Ishikawa (cell line): Measurements from ENCODE around the gene RIMBP2.

ENCODE experiments used
- CEBPB ChIP-seq: IDR thresholded peaks from 2 replicates; pipeline ENCODE4 v1.6.1; 2012
- CREB1 ChIP-seq: IDR thresholded peaks from 2 replicates; pipeline ENCODE4 v1.6.1; 2012; ENCODE audit warnings: low read depth
- EGR1 ChIP-seq: IDR thresholded peaks from 2 replicates; pipeline ENCODE4 v1.6.1; 2012
- EP300 ChIP-seq: IDR thresholded peaks from 2 replicates; pipeline ENCODE4 v1.6.1; 2012; ENCODE audit warnings: borderline replicate concordance
- FOXM1 ChIP-seq: IDR thresholded peaks from 2 replicates; pipeline ENCODE4 v1.6.1; 2012; ENCODE audit warnings: low read depth, borderline replicate concordance
- MAX ChIP-seq: IDR thresholded peaks from 2 replicates; pipeline ENCODE4 v1.6.1; 2012
- NFIC ChIP-seq: IDR thresholded peaks from 2 replicates; pipeline ENCODE4 v1.6.1; 2012
- RAD21 ChIP-seq: IDR thresholded peaks from 2 replicates; pipeline ENCODE4 v1.6.1; 2012; ENCODE audit warnings: low read depth
- REST ChIP-seq: IDR thresholded peaks from 2 replicates; pipeline ENCODE4 v1.6.1; 2012; ENCODE audit warnings: low read depth, mild to moderate bottlenecking
- TAF1 ChIP-seq: IDR thresholded peaks from 2 replicates; pipeline ENCODE4 v1.6.1; 2012; ENCODE audit warnings: low read depth, mild to moderate bottlenecking
- TCF12 ChIP-seq: IDR thresholded peaks from 2 replicates; pipeline ENCODE4 v1.6.1; 2012; ENCODE audit warnings: low read depth
- TEAD4 ChIP-seq: IDR thresholded peaks from 2 replicates; pipeline ENCODE4 v1.6.1; 2012
- USF1 ChIP-seq: IDR thresholded peaks from 2 replicates; pipeline ENCODE4 v1.6.1; 2012
- YY1 ChIP-seq: IDR thresholded peaks from 2 replicates; pipeline ENCODE4 v1.6.1; 2012; ENCODE audit warnings: low read depth
- ZBTB7A ChIP-seq: IDR thresholded peaks from 2 replicates; pipeline ENCODE4 v1.6.1; 2012; ENCODE audit warnings: low read depth

The RIMBP2 gene

GRCh38 chr12:130651188-130651959 lies 64.7 kb downstream of the RIMBP2 start:
- TF ChIP-seq TAF1: no peak
- TF ChIP-seq ZBTB7A: no peak
- no peak for TF ChIP-seq MAX
- no peak for TF ChIP-seq USF1
- no peak for TF ChIP-seq RAD21
- no peak for TF ChIP-seq TCF12
- TF ChIP-seq EP300: no peak
- TF ChIP-seq YY1: no peak
- TF ChIP-seq CREB1: no peak
- TF ChIP-seq REST: no peak
- TF ChIP-seq TEAD4: no peak
- TF ChIP-seq NFIC: no peak
- TF ChIP-seq EGR1: no peak
- TF ChIP-seq FOXM1: no peak

DNA sequence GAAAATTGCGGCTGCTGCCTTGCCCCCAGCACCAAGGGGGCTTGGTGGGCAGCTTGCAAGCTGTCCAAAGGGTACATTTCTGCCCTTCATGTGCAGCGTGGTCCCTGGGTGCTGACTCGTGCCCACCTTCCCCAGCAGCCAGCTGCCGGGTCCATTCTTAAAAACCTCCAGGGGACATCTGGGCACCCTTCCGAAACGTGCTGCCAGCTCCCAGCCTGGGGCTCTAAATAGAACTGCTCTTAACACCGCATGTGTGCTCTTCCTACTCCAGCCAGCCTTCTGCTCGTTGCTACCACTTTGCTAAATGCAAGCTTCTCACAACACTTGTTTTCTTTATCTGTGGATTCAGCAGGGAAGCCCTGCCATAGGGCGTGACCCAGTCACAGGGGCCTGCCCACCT lies 66.0 kb downstream of the RIMBP2 start:
- TF ChIP-seq RAD21 (no peak), USF1 (no peak), CREB1 (no peak), ZBTB7A (no peak), NFIC (no peak), REST (no peak), CEBPB (no peak), TAF1 (no peak), TCF12 (no peak), YY1 (no peak), MAX (no peak)

GRCh38 chr12:130649101-130650045 lies 66.7 kb downstream of the RIMBP2 start:
- TF ChIP-seq USF1 (peak; percentile 57), TEAD4 (no peak), TAF1 (no peak), CEBPB (no peak)

- TF ChIP-seq MAX: no peak
- TF ChIP-seq NFIC: no peak
- no peak for TF ChIP-seq TCF12
- no peak for TF ChIP-seq TAF1
- no peak for TF ChIP-seq EGR1
- no peak for TF ChIP-seq REST
- TF ChIP-seq RAD21: no peak
- TF ChIP-seq CEBPB: no peak
- no peak for TF ChIP-seq CREB1
- TF ChIP-seq FOXM1: no peak
- no peak for TF ChIP-seq USF1
- no peak for TF ChIP-seq TEAD4
- no peak for TF ChIP-seq YY1
Observed at GRCh38 chr12:130647814-130648213, 68.3 kb downstream of the RIMBP2 start.
